Type B pancreatic cell (in vitro differentiated cells): ENCODE results near the gene EHD3. TPM values are rescaled to one million over a fixed set of nuclear protein-coding genes. Genes with fewer than 3 reads are reported as not detected.
"Not testable (repeated sequence)": the region's sequence is repeated elsewhere in the genome, so short reads cannot be mapped to it uniquely, and the experiment has no call there.

Source experiments
- DNase-seq: peaks from one replicate; pipeline ENCODE4 v3.0.0; 2021; ENCODE audit warnings: mixed read lengths; ENCODE audit not compliant: unreplicated experiment; ENCODE audit errors: extremely low spot score
- H3K27ac Mint-ChIP-seq: 2 replicates; pipeline ENCODE4 v1.8.0; 2021; ENCODE audit warnings: mild to moderate bottlenecking, mixed read lengths
- H3K27me3 Mint-ChIP-seq: 2 replicates; pipeline ENCODE4 v1.8.0; 2021; ENCODE audit warnings: mixed read lengths
- H3K36me3 Mint-ChIP-seq: 2 replicates; pipeline ENCODE4 v1.8.0; 2021; ENCODE audit warnings: mixed read lengths
- H3K4me1 Mint-ChIP-seq: one replicate; pipeline ENCODE4 v1.8.0; 2021; ENCODE audit warnings: mixed read lengths; ENCODE audit not compliant: unreplicated experiment
- H3K4me3 Mint-ChIP-seq: 2 replicates; pipeline ENCODE4 v1.8.0; 2021; ENCODE audit warnings: mild to moderate bottlenecking, mixed read lengths
- H3K9me3 Mint-ChIP-seq: 2 replicates; pipeline ENCODE4 v1.8.0; 2021; ENCODE audit warnings: mixed read lengths
- CTCF ChIP-seq: fragments of 200-600 bp; sonication (generic); conservative IDR thresholded peaks from 2 replicates; pipeline ENCODE4 v1.5.0; 2021; ENCODE audit warnings: antibody characterized with exemption, mild to moderate bottlenecking
- total RNA-seq: library from RNA; stranded (reverse); gene quantifications from 2 replicates; pipeline ENCODE4 v1.2.1, GENCODE V29; 2021; ENCODE audit warnings: low replicate concordance

The EHD3 gene
- total RNA-seq, 1 donor from 2014 or later = 8.9 TPM

GRCh38 chr2:31274401-31275075, 40.6 kb downstream of the EHD3 start:
- peaks cover 11% of the 10 kb centered on the region for H3K27me3 Mint-ChIP-seq
- TF ChIP-seq CTCF = no peak
- H3K9me3 Mint-ChIP-seq = no peaks in the 10 kb centered on the region
- H3K4me1 Mint-ChIP-seq = no peaks in the 10 kb centered on the region
- DNase-seq = no peak
- no peaks in the 10 kb centered on the region for H3K36me3 Mint-ChIP-seq
- H3K4me3 Mint-ChIP-seq = no peak overlapping the region
- no peak overlapping the region for H3K27ac Mint-ChIP-seq

GRCh38 chr2:31275976-31276375, 42.0 kb downstream of the EHD3 start:
- peaks cover 11% of the 10 kb centered on the region for H3K27me3 Mint-ChIP-seq
- no peak for DNase-seq
- H3K4me3 Mint-ChIP-seq = no peak overlapping the region
- no peaks in the 10 kb centered on the region for H3K9me3 Mint-ChIP-seq
- no peak for TF ChIP-seq CTCF
- H3K36me3 Mint-ChIP-seq = no peaks in the 10 kb centered on the region
- H3K27ac Mint-ChIP-seq = no peak overlapping the region
- no peaks in the 10 kb centered on the region for H3K4me1 Mint-ChIP-seq

DNA sequence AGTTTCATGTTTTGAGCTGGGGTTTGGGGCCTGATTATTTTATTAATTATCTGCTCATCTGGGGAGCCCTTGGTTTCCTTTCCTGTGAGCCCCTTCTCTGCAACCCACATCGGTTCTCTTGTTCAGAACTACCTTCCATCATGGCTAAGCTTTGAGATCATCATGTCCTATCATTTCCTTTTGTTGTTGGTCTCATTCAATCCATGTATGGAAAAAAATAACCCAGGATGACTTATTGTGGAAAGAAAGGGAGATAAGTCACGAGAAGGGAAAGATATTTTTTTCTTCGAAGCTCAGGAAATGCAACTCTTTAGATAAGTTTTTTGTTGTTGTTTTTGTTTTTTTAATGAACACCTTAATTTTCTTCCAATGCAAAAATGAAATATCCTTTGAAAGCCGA, 43.7 kb downstream of the EHD3 start:
- Mint-ChIP-seq H3K27me3 (peaks cover 8% of the 10 kb centered on the region), H3K36me3 (no peaks in the 10 kb centered on the region), H3K4me3 (no peak overlapping the region), H3K9me3 (no peaks in the 10 kb centered on the region), H3K27ac (no peak overlapping the region), H3K4me1 (peaks cover 2% of the 10 kb centered on the region)
- DNase-seq = no peak
- TF ChIP-seq CTCF = no peak

DNA sequence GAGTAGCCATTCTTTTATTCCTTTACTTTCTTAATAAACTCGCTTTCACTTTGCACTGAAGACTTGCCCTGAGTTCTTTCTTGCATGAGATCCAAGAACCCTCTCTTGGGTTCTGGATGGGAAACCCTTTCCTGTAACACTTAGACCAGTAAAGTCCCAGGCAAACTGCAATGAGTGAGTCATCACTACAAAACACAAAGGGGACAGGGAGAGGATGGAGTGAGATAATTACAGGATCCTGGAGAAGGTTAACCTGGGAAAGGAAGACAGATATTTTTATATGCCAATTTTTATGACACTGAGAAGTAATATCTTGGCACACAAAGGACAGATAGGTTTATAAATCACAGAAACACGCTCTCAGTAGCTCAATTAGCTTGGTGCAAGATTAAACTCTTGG, 48.7 kb downstream of the EHD3 start:
- H3K4me3 Mint-ChIP-seq = no peak overlapping the region
- H3K27ac Mint-ChIP-seq = no peak overlapping the region
- H3K27me3 Mint-ChIP-seq = no peaks in the 10 kb centered on the region
- no peaks in the 10 kb centered on the region for H3K9me3 Mint-ChIP-seq
- no peak for DNase-seq
- peaks cover 21% of the 10 kb centered on the region for H3K4me1 Mint-ChIP-seq
- no peak for TF ChIP-seq CTCF
- H3K36me3 Mint-ChIP-seq = peaks cover 3% of the 10 kb centered on the region

GRCh38 chr2:31283193-31283919, 49.4 kb downstream of the EHD3 start:
- DNase-seq = not testable (repeated sequence)

DNA sequence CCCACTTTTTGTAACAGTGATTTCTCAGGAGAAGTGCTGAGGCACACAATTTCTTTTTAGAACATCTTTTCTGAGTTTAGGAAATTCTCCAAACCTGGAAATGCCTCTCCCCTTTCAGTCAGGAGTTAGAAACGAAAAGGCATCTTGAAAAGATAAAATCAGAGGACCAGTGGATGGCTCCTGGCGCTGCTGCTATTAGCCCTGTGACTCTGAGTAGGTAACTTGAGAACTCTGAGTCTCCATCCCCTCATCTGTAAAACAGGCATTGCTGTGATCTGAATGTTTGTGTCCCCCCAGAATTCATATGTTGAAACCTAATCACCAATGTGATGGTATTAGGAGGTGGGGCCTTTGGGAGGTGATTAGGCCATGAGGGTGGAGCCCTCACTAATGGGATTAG, 50.2 kb downstream of the EHD3 start:
- Mint-ChIP-seq H3K4me1 (peaks cover 26% of the 10 kb centered on the region), H3K27ac (no peak overlapping the region)

More at GRCh38 chr2:31283193-31283919, 49.4 kb downstream of the EHD3 start:
- H3K36me3 Mint-ChIP-seq, H3K27me3 Mint-ChIP-seq, H3K4me3 Mint-ChIP-seq, H3K27ac Mint-ChIP-seq, H3K9me3 Mint-ChIP-seq: not testable (repeated sequence)
- H3K4me1 Mint-ChIP-seq = peaks cover 26% of the 10 kb centered on the region

More for the DNA sequence above, 50.2 kb downstream of the EHD3 start:
- Mint-ChIP-seq H3K27me3 (no peaks in the 10 kb centered on the region), H3K9me3 (no peaks in the 10 kb centered on the region), H3K4me3 (no peak overlapping the region), H3K36me3 (peaks cover 3% of the 10 kb centered on the region)
- no peak for TF ChIP-seq CTCF
- no peak for DNase-seq
